VCaP (cell line): ENCODE results near the gene STRIT1.

Experiments used
- H3K27ac ChIP-seq: fragments of 450-650 bp; 2 replicates; pipeline ENCODE4 v1.5.1; 2017
- CTCF ChIP-seq: fragments of 450-650 bp; conservative IDR thresholded peaks from 2 replicates; pipeline ENCODE4 v1.5.1; 2017; ENCODE audit warnings: mild to moderate bottlenecking, moderate library complexity

STRIT1 gene

DNA sequence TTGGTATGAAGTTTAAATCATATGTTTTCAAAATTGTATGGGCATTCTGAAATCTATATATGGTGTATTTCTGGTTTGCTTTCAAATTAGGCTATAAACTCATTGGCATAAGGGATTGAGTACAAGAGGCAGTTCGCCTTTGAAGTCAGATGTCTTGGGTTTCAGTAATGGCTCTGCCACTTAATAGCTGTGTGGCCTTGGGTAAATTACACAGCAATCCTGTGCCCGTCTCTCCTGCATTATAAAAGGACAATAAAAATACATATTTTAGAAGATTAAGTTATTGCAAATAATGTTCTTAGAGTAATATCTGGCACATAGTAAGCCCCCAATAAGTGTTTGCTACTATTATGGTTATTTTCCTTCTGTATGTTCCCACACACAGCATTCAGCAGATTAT is 20.4 kb upstream of the STRIT1 start:
- no peak overlapping the region; the same call in 1 of the 2 replicates for H3K27ac ChIP-seq
- no peak for TF ChIP-seq CTCF

- TF ChIP-seq CTCF: no peak
- no peak overlapping the region; the same call in 1 of the 2 replicates for H3K27ac ChIP-seq
These were observed 19.8 kb upstream of the STRIT1 start for GRCh38 chr3:155313300-155313699.

GRCh38 chr3:155312781-155313180 is 19.3 kb upstream of the STRIT1 start:
- H3K27ac ChIP-seq: no peak overlapping the region; the same call in 1 of the 2 replicates
- TF ChIP-seq CTCF: no peak

- TF ChIP-seq CTCF: no peak
- no peak overlapping the region for H3K27ac ChIP-seq
These were observed 16.1 kb upstream of the STRIT1 start for GRCh38 chr3:155309581-155309980.

- TF ChIP-seq CTCF: no peak
- no peak overlapping the region for H3K27ac ChIP-seq
These were observed 15.3 kb upstream of the STRIT1 start for GRCh38 chr3:155308831-155309230.

- no peak for TF ChIP-seq CTCF
- H3K27ac ChIP-seq: no peak overlapping the region
These were observed 13.7 kb upstream of the STRIT1 start for GRCh38 chr3:155307183-155307582.

DNA sequence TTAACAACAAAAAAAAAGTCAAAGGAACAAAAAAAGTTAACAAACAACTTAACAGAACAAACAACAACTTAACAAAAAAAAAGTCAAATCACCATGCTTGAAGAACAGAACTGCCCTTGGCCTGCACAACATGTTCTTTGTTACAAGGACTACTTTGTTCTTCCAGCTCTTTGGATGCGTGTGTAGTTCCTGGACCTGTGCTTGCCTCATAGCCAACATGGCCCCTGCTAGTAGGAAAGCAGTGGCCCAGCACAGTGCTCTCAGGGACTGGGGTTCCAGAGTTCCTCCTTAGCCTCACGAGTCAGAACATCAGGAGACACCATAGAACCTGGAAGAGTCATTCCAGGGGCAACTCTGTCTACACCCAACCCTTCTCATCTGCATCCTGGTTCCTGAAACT is 10.9 kb upstream of the STRIT1 start:
- peak overlapping the region; percentile 64; the same call in 1 of the 2 replicates for H3K27ac ChIP-seq
- TF ChIP-seq CTCF: no peak

DNA sequence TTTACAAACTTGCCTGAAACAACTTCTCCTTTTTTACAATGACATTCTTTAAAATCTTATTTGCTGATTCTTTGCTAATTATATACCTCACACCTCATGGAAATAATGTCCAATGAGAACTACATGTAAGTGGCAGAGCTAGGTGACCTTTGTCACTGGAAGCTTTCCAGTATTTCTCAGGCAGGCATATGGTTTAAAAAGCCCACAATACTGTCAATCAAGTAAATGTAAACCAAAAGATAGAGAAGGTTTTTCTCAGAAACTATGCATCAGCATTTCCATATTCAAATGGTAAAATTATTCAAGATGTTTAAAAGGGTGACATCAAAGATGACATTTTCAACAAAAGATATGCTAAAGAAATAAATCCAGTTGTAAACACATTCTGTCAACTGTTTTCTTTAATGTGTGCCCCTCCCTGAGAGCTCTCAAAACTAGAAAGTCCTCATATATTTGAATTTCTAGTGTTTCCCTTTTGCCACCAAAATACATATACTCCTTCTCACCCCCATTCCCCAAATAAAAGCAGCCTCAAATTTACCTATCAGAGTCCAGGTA is 10.1 kb upstream of the STRIT1 start:
- no peak for TF ChIP-seq CTCF
- peak overlapping the region; percentile 64 for H3K27ac ChIP-seq
